Fibroblast of upper back skin (primary cell): Measurements from ENCODE around the gene HGF.
A peak's percentile ranks its signal among the peaks of the same experiment; 100 is the strongest.
"Not testable (repeated sequence)": the region's sequence is repeated elsewhere in the genome, so short reads cannot be mapped to it uniquely, and the experiment has no call there.

Experiments used
- DNase-seq: peaks from one replicate; pipeline ENCODE4 v3.0.0-alpha.2; 2013

The HGF gene

DNA sequence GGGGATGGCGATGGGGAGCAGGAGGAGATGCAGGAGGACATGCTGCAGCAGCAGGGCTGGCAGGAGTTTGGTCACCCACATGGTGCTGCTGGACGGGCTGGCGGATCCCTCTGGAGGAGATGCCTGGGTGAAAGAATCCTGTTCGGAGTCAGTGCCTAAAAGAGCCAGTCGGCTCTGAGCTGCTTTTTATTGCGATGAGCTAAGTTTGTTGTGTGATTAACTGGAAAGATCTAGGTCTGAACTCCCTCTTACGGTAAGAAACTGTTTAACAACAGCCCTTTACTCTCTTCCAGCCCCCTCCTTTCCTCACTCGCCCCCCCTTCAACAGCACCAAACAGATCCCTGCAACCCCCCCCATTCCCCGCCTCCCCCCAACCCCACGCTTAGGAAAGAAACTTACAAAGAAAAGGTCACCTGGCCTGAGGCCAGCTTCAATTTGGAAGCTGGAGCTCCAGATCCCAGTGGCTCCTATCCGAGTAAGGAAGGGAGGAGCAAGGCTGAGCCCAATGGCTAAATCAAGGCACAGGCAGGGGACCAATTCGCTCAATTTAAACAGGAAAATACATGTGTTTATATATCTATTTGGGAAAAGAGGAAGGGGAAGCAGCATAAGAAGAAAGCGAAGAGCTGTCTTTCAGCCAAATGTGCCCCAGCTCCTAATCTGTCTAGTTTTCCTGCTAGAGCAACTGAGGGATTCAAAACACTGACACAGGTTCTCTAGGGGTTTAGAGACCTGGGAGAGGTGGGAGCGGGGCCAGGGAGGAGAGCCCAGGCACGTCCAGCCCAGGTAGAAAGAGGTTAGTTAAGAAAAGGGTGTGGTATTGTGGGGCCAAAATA, at the start of gene HGF:
HGF (minus strand) TSS at position 157 of the 837 bp plus-strand sequence; CDS start at position 81, 76 bp downstream.
- DNase-seq = peak; percentile 44

DNA sequence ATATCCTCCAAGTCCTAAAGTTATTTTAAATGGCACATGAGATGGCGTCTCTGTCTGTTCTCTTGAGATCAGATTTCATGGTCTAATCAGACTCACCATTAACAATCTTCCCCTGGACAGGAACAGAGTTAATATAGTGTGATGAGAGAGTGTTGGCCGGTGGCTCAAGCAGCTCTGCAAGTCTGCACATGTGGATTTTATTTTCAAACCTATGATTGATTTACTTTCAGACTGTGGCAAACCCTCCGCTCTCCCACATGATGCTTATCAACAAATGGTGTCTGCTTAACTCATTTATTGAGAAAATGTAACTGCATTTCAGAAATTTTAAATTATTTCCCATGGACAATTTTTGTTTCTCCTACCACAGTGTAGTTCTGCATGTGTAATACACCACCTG, 46.5 kb upstream of the HGF start:
- DNase-seq = peak; percentile 9

DNA sequence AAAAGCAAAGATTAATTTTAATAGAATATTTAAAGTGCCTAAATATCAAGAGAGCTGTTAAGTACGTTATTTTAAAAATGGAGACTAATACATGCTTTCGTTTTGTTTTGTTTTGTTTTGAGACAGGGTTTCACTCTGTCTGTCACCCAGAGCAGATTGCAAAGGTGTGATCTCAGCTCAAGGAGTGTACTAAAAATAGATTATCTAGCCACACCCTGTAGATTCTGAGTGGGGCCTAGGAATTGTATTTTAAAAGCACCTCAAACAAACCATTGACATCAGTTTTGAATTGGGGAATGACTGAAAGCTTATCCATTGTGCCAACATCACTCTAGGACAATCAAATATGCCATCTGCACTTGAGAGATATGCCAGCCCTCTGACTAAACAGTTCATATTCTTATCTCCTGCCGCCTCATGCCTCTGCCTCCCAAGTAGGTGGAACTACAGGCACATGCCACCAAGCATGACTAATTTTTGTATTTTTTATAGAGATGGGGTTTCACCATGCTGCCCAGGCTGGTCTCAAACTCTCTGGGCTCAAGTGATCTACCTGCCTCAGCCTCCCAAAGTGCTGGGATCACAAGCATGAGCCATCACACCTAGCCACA, 43.1 kb upstream of the HGF start:
- DNase-seq = not testable (repeated sequence)

DNA sequence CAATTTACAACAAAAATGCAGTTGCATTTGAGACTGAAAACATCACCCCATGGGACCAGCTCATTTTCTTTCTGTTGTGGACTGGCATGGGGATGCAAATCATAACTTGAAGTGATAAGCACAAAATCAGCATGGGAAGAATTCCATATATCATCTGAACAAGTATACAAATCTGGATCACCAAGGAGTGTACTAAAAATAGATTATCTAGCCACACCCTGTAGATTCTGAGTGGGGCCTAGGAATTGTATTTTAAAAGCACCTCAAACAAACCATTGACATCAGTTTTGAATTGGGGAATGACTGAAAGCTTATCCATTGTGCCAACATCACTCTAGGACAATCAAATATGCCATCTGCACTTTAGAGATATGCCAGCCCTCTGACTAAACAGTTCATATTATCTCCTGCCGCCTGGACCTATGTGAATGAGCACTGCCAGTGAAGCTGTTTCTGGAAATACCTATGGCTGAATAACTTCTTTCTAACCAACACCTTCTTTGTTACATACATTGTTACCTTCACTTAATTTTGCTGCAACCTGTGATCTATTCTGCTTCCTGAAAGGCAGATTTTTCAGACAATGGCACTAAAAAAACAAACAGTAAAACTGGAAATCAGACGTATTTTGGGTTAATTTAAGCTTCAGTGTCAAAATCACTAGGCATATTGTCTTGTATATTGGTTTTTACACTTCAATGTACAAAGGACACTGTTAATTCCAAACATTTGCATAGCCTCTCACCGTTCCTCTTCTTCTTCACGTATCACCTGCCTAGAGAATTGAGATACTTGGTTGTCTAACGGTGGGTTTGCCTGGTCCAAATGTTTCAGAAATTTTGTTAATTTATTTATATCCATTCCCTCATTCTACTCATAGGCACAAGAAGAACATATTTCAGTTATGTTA, 42.4 kb upstream of the HGF start:
- no peak for DNase-seq

DNA sequence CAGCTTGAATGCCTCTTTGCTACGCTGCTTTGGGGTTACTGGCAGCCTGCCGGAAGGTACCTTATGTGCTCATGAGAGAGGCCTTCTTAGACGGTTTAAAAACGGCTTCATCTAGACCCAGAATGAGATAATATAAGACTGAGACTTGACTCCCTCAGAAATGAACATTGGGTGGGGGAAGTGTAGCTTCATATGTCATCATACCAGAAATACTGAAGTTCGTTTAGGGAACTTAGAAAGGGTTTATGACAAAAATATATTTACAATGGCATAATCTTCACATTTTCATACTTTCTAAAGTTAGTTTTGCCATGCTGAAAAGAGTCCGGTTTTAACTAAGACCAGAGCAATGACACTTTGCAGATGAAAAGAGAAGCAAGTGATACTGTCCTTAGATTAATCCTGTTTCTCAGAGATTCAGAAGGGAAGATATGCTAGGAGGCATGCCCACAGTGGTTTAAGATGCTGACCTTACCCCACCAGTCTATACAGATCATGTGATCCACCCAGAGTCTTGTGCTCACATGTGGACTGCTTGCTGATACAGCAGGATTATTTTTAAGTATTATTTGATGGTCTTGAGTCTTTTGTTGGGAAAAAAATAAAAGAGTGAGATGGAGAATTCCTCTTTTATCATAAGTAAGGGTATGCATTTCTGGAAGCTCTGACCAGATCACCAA, 40.8 kb upstream of the HGF start:
- DNase-seq = no peak

DNA sequence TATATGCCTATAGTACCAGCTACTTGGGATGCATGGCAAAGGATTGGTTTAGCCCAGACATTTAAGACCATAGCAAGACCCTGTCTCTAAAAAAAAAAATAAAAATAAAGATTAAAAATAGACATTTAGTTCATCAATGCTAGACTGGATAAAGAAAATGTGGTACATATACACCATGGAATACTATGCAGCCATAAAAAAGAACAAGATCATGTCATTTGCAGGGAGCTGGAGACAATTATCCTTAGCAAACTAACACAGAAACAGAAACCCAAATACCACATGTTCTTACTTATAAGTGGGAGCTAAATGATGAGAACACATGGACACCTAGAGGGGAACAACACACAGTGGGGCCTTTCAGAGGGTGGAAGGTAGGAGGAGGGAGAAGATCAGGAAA, 38.5 kb upstream of the HGF start:
- DNase-seq = not testable (repeated sequence)

DNA sequence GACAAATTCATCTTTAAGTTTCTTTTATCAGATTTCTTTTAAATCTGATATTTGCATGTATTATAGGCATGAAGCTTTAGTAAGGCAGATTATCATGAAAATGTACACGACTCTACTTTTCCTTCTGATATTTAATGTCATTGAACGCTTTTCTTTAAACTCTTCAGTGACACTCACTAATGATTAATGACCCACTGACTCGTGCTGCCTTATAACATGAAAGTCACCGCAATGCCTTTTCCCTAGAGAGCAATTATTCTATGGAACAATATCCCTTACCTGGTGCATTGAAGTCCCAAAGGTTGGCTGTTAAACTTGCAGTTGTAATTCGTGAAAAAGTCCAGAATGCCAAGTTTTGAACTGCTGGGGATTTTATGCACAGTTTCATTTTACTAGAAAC, 33.4 kb upstream of the HGF start:
- no peak for DNase-seq

DNA sequence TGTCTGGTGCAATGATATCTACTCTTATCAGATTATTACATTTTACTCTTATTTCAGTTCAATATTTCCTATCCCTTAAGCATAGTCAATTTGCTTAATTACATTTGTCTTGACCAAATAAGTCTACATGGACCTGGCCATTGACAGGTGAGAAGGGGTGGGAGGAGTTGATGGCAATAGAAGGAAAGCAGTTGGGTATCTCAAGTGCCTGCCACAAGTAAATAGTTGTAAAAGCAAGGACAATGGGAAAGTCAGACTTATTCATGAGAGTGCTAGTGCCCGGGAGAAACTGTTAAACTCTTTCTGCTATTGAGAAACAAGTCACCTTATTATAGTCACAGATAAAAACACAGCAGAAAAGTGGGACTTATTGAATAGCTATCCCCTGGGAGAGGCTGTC, 32.4 kb upstream of the HGF start:
- no peak for DNase-seq

DNA sequence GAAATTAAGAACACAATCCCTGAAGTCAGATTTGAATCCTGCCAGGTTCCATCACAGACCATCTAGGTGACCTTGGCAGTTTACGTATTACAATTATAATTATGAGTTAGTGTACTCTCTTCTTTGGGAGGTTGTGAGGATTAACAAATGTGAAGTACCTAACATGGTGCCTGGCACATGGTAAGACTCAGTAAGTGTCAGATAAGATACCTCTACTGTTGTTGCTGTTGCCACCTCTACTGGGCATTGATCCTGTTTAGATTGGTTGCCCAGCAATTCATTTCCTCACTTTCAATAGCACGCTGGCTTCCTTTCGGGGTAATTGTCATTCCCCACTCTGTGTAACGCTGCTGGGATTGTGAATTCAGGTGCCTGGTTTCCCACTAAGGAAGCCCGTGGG, 31.7 kb upstream of the HGF start:
- DNase-seq = no peak

DNA sequence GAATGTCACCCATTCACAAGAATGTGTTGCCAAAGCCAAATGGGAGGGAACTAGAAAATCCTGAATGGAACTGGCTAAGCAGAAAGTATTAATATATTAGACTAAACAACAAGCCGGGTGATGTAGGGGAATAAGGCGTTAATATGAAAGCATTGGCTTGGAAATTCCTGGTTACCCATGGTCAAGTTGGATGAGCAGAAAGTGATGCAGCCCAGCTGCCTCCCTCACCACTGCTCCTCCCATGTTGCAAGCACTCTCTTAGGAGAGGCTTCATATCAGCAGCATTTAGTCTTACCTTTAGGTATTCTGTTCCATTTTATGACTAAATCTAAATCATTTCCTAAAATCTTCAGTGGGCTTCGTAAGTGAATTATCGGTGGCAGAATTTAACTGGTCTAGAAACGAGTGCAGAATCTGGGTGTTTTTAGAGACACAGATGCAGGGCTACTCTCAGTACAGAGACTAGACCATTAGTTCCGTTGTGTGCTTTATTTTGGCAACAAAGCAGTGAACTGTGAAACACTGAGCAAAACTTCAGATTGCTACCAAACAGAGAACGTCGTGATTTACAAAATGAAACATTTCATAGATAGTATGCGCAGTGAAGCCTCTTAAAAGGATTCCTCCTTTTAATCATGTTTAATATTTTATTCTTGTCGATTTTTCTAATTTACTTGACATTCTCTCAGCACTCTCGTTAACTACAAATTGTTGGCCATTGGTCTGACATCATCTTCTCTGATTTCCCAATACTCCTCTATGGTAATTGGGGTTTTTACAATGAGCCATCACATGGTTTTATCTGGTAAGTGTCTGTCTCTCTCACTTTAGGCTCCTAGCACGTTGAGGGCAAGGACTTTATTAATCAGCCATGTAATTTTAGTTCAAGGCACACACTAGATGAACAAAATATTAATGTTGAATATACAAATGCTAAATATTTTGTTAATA, 22.0 kb upstream of the HGF start:
- no peak for DNase-seq

DNA sequence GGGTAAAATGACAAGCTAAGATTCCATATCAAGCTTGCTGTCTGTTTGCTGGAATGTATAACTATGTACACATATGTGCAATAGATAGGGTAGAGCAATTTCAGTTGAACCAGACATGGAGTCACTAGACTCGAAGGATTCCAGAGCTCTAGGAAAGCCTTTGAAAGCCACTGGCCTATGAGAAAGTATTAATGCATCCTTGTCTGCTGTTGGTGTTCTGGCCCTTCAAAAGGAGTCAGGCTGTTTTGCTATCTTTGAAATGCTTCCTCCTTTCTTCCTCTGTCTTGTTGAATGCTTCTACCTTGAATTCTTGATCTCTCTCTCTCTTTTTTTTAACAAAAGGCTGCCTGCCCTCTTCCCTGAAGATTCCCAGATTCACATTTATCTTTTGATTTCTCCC, 20.8 kb upstream of the HGF start:
- no peak for DNase-seq

DNA sequence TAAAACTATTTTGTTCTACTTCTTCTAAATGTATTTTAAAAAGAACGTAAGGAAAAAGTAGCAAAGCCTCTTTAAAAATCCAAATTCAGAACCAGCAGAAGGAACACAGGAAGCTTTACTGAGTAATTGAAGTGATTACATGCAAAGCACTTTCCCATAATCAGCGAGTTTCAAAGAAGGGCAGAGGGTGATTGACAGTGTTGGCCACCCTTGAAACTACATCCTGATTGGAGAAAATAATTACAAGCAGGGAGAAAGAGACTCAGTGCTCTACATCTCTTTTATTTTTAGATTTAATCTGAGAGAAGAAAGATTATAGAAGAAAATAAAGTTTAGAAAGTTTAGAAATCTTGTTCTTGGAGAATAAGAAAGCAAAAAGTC, 20.3 kb upstream of the HGF start:
- DNase-seq = no peak

DNA sequence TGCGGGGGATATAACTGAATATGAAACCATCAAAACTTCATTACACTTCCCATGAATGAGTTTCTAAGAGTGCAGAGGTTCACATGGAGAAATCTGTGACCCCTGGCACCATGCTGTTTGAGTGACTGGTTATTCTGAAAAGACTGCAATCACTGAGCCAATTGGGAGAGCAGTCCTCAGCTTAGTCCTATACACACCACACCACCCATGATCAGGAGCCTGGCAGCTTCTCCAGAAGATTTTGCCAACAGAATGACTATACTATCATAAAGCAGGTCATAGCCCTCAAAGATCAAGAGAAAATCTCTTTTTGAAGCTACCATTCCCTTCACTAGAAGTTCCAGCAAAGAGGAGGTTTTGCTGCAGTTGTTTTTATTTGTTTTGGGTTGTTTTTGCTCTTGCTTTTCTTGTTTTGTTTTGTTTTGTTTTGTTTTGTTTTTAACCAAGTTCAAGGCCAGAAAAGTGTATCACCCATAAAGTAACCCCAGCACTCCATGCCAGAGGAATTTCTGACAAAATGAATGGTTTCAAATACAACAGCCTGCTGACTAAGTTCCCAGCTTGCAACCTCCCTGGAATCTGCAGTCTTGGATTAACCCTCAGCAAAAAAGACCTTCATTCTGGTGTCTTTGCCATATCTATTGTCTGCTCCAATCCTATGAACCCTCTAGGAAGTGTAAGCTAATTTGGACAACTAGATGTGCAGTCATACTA, 19.7 kb upstream of the HGF start:
- DNase-seq = no peak

DNA sequence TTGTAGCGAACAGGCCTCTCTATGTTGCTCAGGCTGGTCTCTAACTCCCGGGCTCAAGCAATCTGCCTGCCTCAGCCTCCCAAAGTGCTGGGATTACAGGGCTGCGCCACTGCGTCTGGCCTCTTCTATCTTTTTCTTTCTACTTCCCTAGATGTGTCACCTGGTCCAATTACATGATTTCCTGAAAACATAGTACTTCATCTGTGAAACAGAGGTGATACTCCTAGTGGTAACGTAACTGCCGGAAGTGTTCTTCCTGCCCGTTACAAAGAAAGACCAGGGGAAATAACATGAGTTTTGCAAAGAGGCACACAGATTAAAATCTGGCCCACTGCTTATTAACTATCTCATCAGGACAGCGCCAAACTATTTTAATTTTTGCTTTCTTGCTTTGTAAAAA, 18.4 kb upstream of the HGF start:
- no peak for DNase-seq

DNA sequence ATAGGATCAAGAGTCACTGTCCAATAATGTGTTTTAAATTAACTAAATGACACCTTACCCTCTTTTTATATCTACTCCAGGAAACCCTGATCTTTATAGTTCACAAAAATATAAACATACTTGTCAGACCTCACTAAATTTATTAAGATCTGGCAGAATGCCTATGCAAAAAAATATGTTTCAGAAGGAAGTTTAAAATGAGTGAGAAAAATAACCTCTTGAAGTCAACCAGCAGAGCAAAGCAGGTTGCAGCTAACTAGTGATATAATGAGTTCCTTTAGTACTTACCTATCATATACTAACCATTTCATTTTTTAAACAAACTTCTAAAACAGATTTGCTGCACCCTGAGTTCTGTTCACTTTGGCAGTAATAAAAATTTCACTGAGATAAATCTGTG, 14.0 kb upstream of the HGF start:
- DNase-seq = no peak

DNA sequence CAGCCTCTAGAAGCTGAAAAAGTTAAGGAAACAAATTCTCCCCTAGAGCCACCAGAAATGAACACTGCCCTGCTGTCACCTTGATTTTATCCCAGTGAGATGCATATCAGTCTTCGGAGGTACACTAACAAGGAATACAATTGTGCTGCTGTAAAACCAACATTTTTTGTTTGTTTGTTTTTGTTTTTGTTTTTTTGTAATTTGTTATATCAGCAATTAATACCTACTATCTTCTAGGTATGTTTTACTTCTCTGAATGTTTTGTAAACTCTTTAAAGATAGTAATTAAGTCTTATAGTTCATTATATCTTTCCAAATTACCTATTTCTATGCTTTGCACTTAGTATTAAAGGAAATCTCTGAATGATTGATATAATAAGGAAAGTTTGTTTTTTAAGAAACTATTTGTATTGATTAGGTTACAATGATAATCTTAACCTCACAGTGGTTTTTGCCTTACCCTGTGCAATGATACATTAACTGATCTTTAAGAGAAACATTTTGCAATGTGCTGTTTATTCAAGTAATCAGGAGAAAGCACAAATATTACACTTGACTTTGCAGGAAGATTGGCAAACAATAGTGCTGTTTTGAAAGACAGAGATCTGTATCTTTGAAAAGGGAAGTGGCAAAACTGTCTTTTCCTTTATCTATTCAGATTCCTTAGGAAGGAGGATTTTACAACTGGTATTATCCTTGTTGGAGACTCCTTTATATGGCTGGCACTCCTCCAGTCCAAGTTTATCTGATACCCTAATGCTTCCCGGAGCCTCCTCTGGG, 11.3 kb upstream of the HGF start:
- no peak for DNase-seq

DNA sequence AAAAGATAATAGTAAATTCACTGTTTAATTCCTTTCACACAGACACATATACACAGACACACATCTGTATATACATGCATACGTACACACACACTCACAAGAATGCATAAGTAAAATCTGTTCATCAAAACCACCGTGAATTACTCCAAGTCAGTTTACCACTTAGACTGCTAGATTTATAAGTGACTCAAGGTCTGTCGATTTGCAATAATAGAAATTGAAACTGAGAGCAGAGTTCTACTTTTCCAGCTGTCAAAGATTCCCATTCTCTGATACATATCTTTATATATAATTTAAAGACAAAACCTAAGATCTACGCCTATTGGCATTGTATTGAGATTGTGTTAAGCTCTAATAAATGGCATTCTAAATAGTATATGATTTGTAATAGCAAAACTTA, 9.9 kb upstream of the HGF start:
- DNase-seq = no peak

DNA sequence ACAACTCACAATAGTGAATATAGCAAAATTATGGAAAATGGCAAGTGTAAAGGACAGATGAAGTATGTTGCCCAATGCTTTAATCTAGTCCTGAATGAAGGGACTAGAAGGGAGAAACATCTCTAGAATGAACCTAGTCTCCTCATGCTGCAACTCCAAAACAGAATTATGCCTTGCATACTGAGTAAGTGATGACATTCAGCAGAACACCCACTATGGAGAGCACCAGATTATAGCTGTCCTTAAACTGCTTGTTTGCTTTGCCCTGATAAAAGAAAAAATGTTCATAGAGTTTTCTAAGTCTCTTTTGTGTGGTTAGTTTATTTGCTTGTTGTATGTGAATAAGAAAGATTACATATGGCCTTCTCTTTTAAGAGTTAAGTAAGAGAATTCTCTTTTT, 7.8 kb upstream of the HGF start:
- no peak for DNase-seq

DNA sequence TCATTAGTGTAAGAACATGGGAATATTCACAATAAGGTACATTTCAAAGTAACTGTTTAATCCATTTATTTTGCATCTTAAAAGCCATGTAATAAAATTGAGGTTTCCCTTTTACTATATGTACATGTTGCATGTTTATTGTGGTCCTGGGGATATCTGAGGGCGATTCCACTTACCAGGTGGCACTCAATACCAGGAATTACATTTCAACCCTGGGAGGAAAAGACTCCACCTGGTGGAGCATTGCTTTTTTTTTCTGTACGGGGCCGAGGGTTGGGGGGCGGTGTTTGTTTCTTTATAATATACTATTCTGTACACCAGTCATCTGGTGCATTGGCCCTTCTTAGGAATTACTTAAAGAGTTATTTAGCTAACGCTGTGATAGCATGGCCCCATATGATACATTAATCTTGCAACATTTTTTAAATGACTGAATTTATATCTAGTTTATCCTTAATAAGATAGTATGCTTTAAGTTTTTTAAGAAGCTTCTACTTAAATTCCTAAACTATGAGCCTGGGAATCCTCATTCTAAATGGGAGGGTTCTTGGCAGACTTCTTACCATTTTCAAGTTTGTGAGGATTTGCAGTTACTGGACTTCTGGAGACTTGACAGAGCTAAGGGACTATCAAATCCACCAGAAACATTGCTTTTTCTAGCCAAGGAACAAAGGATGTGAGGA, 7.2 kb upstream of the HGF start:
- DNase-seq = no peak

DNA sequence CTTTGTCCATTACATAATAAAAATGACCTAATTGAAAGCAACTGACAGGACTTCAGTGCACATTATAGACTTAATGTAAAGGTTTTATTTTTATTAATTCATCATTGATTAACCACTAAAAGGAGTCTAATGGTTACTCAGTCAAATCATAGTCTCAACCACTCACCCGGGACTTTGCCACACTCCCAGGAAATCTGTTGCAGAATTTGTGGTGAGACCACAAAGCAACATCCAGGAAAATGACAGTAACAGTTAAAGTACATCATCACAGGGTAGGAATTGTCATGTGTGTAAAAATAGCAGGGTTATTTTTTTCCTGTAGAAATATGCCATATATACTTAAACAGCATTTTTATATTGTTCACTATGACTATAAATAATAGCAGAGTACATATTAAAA, 6.3 kb upstream of the HGF start:
- peak; percentile 61 for DNase-seq
